Measurements from ENCODE around the gene SLC35C1. TPM values are rescaled to one million over a fixed set of nuclear protein-coding genes. Genes with fewer than 3 reads are reported as not detected.

SLC35C1 gene
- total and polyA plus RNA-seq, 2 donors (not counting 3 experiments of a cell fraction or from before 2014, with no cell fraction given), result 8.5 to 19.8 TPM

DNA sequence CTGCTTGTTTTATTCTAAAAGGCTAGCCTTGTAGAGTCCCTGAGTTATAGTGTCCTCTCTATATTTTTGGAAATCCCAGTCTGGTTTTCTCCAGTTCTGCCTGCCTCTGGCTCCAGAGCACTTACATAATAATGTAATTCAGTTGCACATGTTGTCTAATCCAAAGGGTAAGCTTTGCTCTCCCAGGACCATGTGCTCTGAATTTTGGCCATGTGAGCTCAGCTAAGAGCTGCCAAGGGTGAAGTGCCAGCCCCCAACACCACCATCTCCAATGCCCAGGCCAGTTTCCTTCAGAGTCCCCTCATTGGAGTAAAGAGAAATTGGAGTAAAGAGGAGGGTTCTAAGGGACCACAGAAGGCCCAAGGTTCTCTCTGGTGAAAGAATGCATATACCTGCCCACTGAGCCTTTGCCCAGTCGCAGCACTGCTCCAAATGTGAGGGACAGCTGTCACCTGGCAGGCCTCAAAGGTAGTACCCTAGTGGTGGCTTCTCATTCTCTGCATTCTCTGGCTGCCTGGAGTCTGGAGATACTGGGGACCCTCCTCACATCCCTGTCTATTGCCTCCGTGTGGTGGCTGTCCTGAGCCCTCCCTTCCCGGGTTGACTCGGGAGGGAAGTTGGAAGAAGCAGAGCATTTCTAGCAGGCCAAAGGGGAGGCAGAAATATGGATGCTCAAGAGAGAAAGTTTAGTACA, 47.2 kb downstream of the SLC35C1 start:
- ChIA-PET POLR2A (no interaction called here), CTCF (interaction anchor here (2.0 kb wide), 1 partner anchor 10 kb away, joined by 5 read pairs; no protein-coding TSS in a partner anchor)
- H3K27ac ChIP-seq (ENCODE audit: insufficient read depth, low read depth, low read length), result no peak overlapping the region
- no peaks in the 10 kb centered on the region for H3K9me1 ChIP-seq (replicated peaks; ENCODE audit: control insufficient read depth, extremely low read depth, insufficient read depth, low read length)
- dilution Hi-C loops (cut with MboI; ENCODE audit: extremely low pct_ligation_motif_present, low sequenced_read_pairs) (no loop called here), intact Hi-C loops (cut with micrococcal nuclease) (no loop called here)
- no TSS peak for BruUV-seq (replicated peaks)
- H3K36me3 ChIP-seq (ENCODE audit: control insufficient read depth in 2 of 2, extremely low read depth in 1 of 2, insufficient read depth in 2 of 2, low read length in 2 of 2), result no peaks in the 10 kb centered on the region
- H3K4me2 ChIP-seq (ENCODE audit: insufficient read depth, low read length), result no peak overlapping the region
- H3K27me3 ChIP-seq (ENCODE audit: control insufficient read depth in 2 of 2, insufficient read depth in 2 of 2, low read length in 2 of 2), result no peaks in the 10 kb centered on the region
- no peak overlapping the region for H3K9ac ChIP-seq (replicated peaks; ENCODE audit: extremely low read depth, insufficient read depth, low read length)
- TF ChIP-seq, protein P1, sequence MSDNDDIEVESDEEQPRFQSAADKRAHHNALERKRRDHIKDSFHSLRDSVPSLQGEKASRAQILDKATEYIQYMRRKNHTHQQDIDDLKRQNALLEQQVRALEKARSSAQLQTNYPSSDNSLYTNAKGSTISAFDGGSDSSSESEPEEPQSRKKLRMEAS (IDR thresholded peaks at IDR 0.05; ENCODE audit: insufficient read depth, insufficient read length), result peak; percentile 20
- TF ChIP-seq, protein P2, sequence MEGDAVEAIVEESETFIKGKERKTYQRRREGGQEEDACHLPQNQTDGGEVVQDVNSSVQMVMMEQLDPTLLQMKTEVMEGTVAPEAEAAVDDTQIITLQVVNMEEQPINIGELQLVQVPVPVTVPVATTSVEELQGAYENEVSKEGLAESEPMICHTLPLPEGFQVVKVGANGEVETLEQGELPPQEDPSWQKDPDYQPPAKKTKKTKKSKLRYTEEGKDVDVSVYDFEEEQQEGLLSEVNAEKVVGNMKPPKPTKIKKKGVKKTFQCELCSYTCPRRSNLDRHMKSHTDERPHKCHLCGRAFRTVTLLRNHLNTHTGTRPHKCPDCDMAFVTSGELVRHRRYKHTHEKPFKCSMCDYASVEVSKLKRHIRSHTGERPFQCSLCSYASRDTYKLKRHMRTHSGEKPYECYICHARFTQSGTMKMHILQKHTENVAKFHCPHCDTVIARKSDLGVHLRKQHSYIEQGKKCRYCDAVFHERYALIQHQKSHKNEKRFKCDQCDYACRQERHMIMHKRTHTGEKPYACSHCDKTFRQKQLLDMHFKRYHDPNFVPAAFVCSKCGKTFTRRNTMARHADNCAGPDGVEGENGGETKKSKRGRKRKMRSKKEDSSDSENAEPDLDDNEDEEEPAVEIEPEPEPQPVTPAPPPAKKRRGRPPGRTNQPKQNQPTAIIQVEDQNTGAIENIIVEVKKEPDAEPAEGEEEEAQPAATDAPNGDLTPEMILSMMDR (IDR thresholded peaks at IDR 0.05; ENCODE audit: extremely low read depth in 1 of 2, insufficient read depth in 1 of 2, low read depth in 1 of 2, low read length in 2 of 2), result no peak
- DNase-seq (ENCODE audit: low read depth, low spot score) (no peak), FAIRE-seq (no peak)
- H3K79me2 ChIP-seq (ENCODE audit: control insufficient read depth, insufficient read depth, low read length), result peaks cover 12% of the 10 kb centered on the region
- H4K20me1 ChIP-seq (replicated peaks; ENCODE audit: control insufficient read depth, extremely low read depth, insufficient read depth, low read length), result no peaks in the 10 kb centered on the region
- H3K4me3 ChIP-seq (replicated peaks in 1 of 3; ENCODE audit: insufficient read depth in 1 of 3, low read depth in 1 of 3, low read length in 3 of 3), result no peak overlapping the region
- no peaks in the 10 kb centered on the region for H3K9me3 ChIP-seq (replicated peaks; ENCODE audit: control insufficient read depth, insufficient read depth, low read length)
- peaks cover 7% of the 10 kb centered on the region for H3K4me1 ChIP-seq (ENCODE audit: control insufficient read depth, extremely low read depth, insufficient read depth, low read length)
- no peak overlapping the region for H2AFZ ChIP-seq (ENCODE audit: low read depth, low read length)

DNA sequence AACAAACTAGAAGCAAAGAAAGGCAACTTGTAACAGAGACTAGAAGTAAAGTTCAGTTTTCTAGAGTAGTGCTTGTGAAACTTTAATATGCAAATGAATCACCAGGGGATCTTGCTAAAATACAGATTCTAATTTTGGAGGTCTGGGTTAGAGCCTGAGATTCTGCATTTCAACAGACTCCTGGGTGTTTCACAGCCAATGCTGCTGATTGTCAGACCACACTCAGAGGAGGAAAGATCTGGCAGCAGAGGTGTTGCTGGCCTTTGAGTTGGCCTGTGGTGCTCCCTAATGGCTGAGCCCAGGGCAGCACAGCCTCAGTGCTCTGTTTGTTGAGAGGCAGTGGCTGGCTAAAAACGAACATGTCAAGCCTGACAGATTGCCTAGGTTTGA, 47.8 kb downstream of the SLC35C1 start:
- no peaks in the 10 kb centered on the region for H3K9me1 ChIP-seq (replicated peaks; ENCODE audit: control insufficient read depth, extremely low read depth, insufficient read depth, low read length)
- H3K36me3 ChIP-seq (ENCODE audit: control insufficient read depth in 2 of 2, extremely low read depth in 1 of 2, insufficient read depth in 2 of 2, low read length in 2 of 2), result no peaks in the 10 kb centered on the region
- no TSS peak for BruUV-seq (replicated peaks)
- H3K9ac ChIP-seq (replicated peaks; ENCODE audit: extremely low read depth, insufficient read depth, low read length), result no peak overlapping the region
- no peak overlapping the region for H2AFZ ChIP-seq (ENCODE audit: low read depth, low read length)
- dilution Hi-C loops (cut with MboI; ENCODE audit: extremely low pct_ligation_motif_present, low sequenced_read_pairs) (no loop called here), intact Hi-C loops (cut with micrococcal nuclease) (no loop called here)
- H3K4me3 ChIP-seq (replicated peaks in 1 of 3; ENCODE audit: insufficient read depth in 1 of 3, low read depth in 1 of 3, low read length in 3 of 3), result no peak overlapping the region
- H3K9me3 ChIP-seq (replicated peaks; ENCODE audit: control insufficient read depth, insufficient read depth, low read length), result no peaks in the 10 kb centered on the region
- POLR2A ChIA-PET, result no interaction called here
- no peak for TF ChIP-seq MYC (IDR thresholded peaks at IDR 0.05; ENCODE audit: low read depth, low read length)
- TF ChIP-seq GATA2 (IDR thresholded peaks at IDR 0.05; ENCODE audit: insufficient read depth, insufficient read length, low read depth, low read length), result no peak
- TF ChIP-seq POLR2A (IDR thresholded peaks at IDR 0.05; ENCODE audit: low read depth, low read length), result no peak
- no peak for TF ChIP-seq EZH2 (IDR thresholded peaks at IDR 0.05; ENCODE audit: borderline replicate concordance, low read depth, low read length, severe bottlenecking)
- TF ChIP-seq, protein P2 (IDR thresholded peaks at IDR 0.05; ENCODE audit: extremely low read depth in 1 of 2, insufficient read depth in 1 of 2, low read depth in 1 of 2, low read length in 2 of 2), result no peak
- TF ChIP-seq POLR2AphosphoS5 (IDR thresholded peaks at IDR 0.05; ENCODE audit: insufficient read depth, low read depth, low read length), result no peak
- TF ChIP-seq, protein P1 (IDR thresholded peaks at IDR 0.05; ENCODE audit: insufficient read depth, insufficient read length), result no peak
- no peak for TF ChIP-seq FOS (IDR thresholded peaks at IDR 0.05; ENCODE audit: borderline replicate concordance, insufficient read depth, low read length)
- no peak for TF ChIP-seq JUN (IDR thresholded peaks at IDR 0.05; ENCODE audit: borderline replicate concordance, insufficient read depth, insufficient read length, low read depth)
- H3K27me3 ChIP-seq (ENCODE audit: control insufficient read depth in 2 of 2, insufficient read depth in 2 of 2, low read length in 2 of 2), result no peaks in the 10 kb centered on the region
- peaks cover 12% of the 10 kb centered on the region for H3K79me2 ChIP-seq (ENCODE audit: control insufficient read depth, insufficient read depth, low read length)
- no peak for DNase-seq (ENCODE audit: low read depth, low spot score)
- H3K4me1 ChIP-seq (ENCODE audit: control insufficient read depth, extremely low read depth, insufficient read depth, low read length), result peaks cover 13% of the 10 kb centered on the region
- H3K4me2 ChIP-seq (ENCODE audit: insufficient read depth, low read length), result no peak overlapping the region
- H4K20me1 ChIP-seq (replicated peaks; ENCODE audit: control insufficient read depth, extremely low read depth, insufficient read depth, low read length), result no peaks in the 10 kb centered on the region
- no peak for FAIRE-seq
- CTCF ChIA-PET, result no interaction called here
- no peak overlapping the region for H3K27ac ChIP-seq (ENCODE audit: insufficient read depth, low read depth, low read length)
